ENCODE measurements around the gene LRTM2. TPM values are rescaled to one million over a fixed set of nuclear protein-coding genes. Genes with fewer than 3 reads are reported as not detected.

The LRTM2 gene
- polyA plus RNA-seq, 1 donor (not counting 4 experiments of a cell fraction or from before 2014, with no cell fraction given), result not detected

GRCh38 chr12:1811281-1811947 lies 9.0 kb upstream of the LRTM2 start:
- DNase-seq (ENCODE audit: low read depth, low spot score), result no peak
- Histone ChIP-seq H3K9ac (ENCODE audit: control insufficient read depth, extremely low read depth, insufficient read depth, low read length) (no peak overlapping the region), H4K20me1 (ENCODE audit: control insufficient read depth, extremely low read depth, insufficient read depth, low read length) (no peaks in the 10 kb centered on the region), H3K36me3 (ENCODE audit: control insufficient read depth in 2 of 2, extremely low read depth in 1 of 2, insufficient read depth in 2 of 2, low read length in 2 of 2) (no peaks in the 10 kb centered on the region), H3K9me1 (ENCODE audit: control insufficient read depth, extremely low read depth, insufficient read depth, low read length) (no peaks in the 10 kb centered on the region), H3K9me3 (ENCODE audit: control insufficient read depth, low read depth, low read length) (no peaks in the 10 kb centered on the region), H3K4me3 (ENCODE audit: control insufficient read depth in 2 of 3, extremely low read depth in 1 of 3, insufficient read depth in 2 of 3, low read depth in 1 of 3, low read length in 3 of 3) (no peak overlapping the region), H3K27me3 (ENCODE audit: control insufficient read depth, extremely low read depth, insufficient read depth, low read length) (peaks cover 17% of the 10 kb centered on the region), H3K4me2 (ENCODE audit: control insufficient read depth, extremely low read depth, insufficient read depth, low read depth, low read length) (no peak overlapping the region), H2AFZ (ENCODE audit: control insufficient read depth, low read length) (no peak overlapping the region), H3K4me1 (ENCODE audit: control insufficient read depth, extremely low read depth, insufficient read depth, low read length) (no peaks in the 10 kb centered on the region), H3K79me2 (ENCODE audit: control insufficient read depth, insufficient read depth, low read length) (no peaks in the 10 kb centered on the region), H3K27ac (ENCODE audit: control insufficient read depth, insufficient read depth, low read length) (no peak overlapping the region)
- dilution Hi-C loops (cut with MboI; ENCODE audit: extremely low pct_ligation_motif_present, low sequenced_read_pairs), result no loop called here
- TF ChIP-seq CTCF (optimal IDR thresholded peaks at IDR 0.05 in 1 of 3, IDR thresholded peaks at IDR 0.05 in 1 of 3, conservative IDR thresholded peaks at IDR 0.05 in 1 of 3; ENCODE audit: extremely low read depth in 1 of 3, insufficient read depth in 2 of 3, low read length in 3 of 3), result no peak
- no peak for TF ChIP-seq EZH2 (IDR thresholded peaks at IDR 0.05; ENCODE audit: low read length)
- no peak for FAIRE-seq

GRCh38 chr12:1811948-1812291 lies 8.4 kb upstream of the LRTM2 start:
- no peak overlapping the region for H3K4me2 ChIP-seq (ENCODE audit: control insufficient read depth, extremely low read depth, insufficient read depth, low read depth, low read length)
- peaks cover 18% of the 10 kb centered on the region for H3K27me3 ChIP-seq (ENCODE audit: control insufficient read depth, extremely low read depth, insufficient read depth, low read length)
- no peaks in the 10 kb centered on the region for H4K20me1 ChIP-seq (ENCODE audit: control insufficient read depth, extremely low read depth, insufficient read depth, low read length)
- no peaks in the 10 kb centered on the region for H3K9me3 ChIP-seq (ENCODE audit: control insufficient read depth, low read depth, low read length)
- FAIRE-seq (no peak), DNase-seq (ENCODE audit: low read depth, low spot score) (no peak)
- H3K36me3 ChIP-seq (ENCODE audit: control insufficient read depth in 2 of 2, extremely low read depth in 1 of 2, insufficient read depth in 2 of 2, low read length in 2 of 2), result no peaks in the 10 kb centered on the region
- H3K9ac ChIP-seq (ENCODE audit: control insufficient read depth, extremely low read depth, insufficient read depth, low read length), result no peak overlapping the region
- H3K4me1 ChIP-seq (ENCODE audit: control insufficient read depth, extremely low read depth, insufficient read depth, low read length), result no peaks in the 10 kb centered on the region
- no peaks in the 10 kb centered on the region for H3K79me2 ChIP-seq (ENCODE audit: control insufficient read depth, insufficient read depth, low read length)
- H3K9me1 ChIP-seq (ENCODE audit: control insufficient read depth, extremely low read depth, insufficient read depth, low read length), result no peaks in the 10 kb centered on the region
- no peak overlapping the region for H3K4me3 ChIP-seq (ENCODE audit: control insufficient read depth in 2 of 3, extremely low read depth in 1 of 3, insufficient read depth in 2 of 3, low read depth in 1 of 3, low read length in 3 of 3)
- dilution Hi-C loops (cut with MboI; ENCODE audit: extremely low pct_ligation_motif_present, low sequenced_read_pairs), result no loop called here
- H2AFZ ChIP-seq (ENCODE audit: control insufficient read depth, low read length), result no peak overlapping the region
- no peak overlapping the region for H3K27ac ChIP-seq (ENCODE audit: control insufficient read depth, insufficient read depth, low read length)
- TF ChIP-seq CTCF (optimal IDR thresholded peaks at IDR 0.05 in 1 of 3, IDR thresholded peaks at IDR 0.05 in 1 of 3, conservative IDR thresholded peaks at IDR 0.05 in 1 of 3; ENCODE audit: extremely low read depth in 1 of 3, insufficient read depth in 2 of 3, low read length in 3 of 3), result no peak
- no peak for TF ChIP-seq EZH2 (IDR thresholded peaks at IDR 0.05; ENCODE audit: low read length)
